HG03097 (cell line): ENCODE results near the gene FBXW11.

Experiments
- ATAC-seq: cut with Tn5 transposase; IDR thresholded peaks from one replicate; pipeline ENCODE4 v1.9.1; 2021; ENCODE audit not compliant: unreplicated experiment, low FRiP score

The FBXW11 gene

GRCh38 chr5:172006321-172007174 is at the start of gene FBXW11:
Gene FBXW11 (minus strand): TSS chr5:172006638. CDS start chr5:172006502, 136 bp downstream.
- ATAC-seq: peak; percentile 79

GRCh38 chr5:172055996-172056395 is 49.6 kb upstream of the FBXW11 start:
- ATAC-seq: no peak

DNA sequence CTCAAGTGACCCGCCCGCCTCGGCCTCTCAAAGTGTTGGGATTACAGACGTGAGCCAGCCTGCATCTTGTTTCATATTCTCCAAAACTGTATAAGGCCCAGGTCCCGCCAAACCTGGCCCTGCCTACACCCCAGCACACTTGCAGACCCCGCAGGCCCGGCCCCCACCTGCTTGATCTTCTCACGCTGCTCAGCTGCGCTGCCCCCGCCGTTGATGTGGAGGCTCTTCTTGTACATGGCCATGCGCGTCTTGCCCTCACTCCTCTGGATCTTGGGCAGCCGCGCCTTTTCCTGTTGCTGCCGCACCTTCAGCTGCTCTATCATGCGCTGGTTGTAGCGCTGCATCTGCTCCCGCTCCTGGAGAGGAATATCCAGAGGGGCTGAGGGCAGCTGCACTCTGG is 49.0 kb upstream of the FBXW11 start:
- no peak for ATAC-seq

DNA sequence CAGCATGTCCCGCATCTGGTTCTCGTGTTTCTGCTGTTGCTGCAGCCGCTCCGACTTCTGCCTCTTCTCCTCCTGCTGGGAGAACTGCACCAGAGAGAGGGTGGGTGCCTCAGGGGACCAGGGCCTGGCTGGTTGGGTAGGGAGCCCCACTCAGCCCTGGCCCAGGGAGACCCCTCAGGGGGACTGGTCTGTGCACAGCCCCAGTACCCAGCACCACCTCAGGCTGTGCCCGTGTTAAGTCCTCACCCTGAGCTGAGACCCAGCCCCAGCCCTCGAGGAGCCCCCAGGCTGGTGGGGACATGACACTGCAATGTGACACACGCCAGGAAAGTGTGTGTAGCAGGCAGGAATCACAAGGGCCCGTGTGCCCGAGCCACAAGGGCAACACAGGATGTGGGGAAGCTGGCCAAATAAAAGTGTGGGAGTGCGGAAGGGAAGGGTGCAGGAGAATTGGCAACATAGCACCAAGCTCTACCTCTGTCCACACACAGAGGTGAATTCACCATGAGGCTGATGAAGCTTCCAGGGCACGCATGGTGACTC is 48.2 kb upstream of the FBXW11 start:
- no peak for ATAC-seq

DNA sequence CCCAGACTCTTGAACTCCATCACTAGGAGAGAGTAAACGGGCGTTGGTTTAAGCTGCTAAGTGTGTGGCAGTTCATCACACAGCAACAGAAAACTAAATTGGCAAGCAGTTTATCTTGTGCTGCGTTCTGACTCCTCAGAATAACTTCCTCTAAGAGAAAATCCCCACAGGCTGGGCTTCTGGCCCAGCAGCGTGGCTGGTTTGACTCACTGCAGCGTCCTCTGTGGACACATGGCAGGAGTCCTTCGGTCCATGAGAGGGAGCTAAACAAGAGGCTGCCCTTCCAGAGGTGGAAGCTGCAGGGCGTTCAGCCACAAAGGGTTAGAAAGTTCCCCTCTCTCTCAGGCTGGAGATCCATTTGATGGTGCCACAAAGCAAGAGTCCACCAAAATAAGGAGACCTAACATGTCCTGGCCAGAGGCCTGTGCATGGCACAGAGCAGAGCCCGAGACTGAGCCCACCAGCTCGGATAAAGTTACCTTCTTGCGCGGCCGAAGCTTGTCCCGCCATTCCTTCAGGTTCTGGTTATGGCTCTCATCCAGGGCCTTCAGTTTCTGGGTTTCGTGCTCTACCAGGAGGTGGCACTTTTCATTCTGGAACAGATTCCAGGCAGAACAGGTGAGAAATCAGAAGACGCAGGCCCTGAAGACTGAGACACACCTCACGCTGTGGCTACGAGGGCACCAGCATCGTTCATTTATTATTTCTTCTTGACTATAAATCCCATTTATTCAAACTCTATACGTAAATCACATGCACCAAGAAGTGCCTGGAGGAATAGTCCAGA is 46.2 kb upstream of the FBXW11 start:
- no peak for ATAC-seq

GRCh38 chr5:172051643-172052339 is 45.4 kb upstream of the FBXW11 start:
- no peak for ATAC-seq

DNA sequence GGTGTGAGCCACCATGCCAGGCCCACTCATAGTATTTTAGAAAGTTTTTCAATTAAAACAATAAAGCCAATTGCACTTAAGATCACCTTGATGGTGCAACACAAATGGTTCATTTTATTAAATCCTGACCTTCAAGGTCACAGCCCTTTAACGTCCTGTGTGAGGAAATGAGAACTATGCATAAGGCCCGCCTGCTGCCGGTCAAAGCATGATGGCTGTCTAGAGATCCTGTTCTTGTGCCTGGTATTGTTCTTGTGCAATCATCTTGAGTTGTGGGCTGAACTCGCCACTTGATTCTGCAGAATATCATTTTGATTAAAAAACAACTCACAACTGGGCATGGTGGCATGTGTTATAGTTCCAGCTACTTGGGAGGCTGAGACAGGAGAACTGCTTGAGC is 43.6 kb upstream of the FBXW11 start:
- ATAC-seq: no peak

DNA sequence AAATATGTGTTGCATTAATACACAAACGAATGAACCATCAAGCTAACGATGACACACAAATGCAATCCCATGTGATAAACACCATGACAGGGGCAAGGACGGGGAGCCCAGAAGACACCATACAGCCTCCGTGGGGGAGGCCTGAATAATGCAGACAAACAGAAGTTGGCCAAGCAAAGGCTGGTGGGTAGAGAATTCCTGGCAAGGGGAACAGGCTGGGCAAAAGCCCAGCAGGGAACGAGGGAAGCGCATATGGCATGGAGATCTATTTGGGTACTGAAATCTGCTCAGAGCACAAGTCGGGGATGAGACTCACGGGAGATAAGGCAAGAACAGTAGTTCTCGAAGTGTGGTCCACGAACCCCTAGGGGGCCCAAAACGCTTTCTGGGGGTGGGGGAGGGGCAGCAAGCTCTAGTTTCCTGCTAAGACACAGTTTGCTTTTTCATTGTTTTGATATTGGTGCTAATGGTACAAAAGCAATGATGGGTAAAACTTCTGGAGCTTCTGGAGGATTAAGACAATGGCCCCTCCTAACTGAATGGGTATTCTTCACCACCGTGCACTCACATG is 42.9 kb upstream of the FBXW11 start:
- ATAC-seq: no peak

GRCh38 chr5:172048539-172049101 is 42.2 kb upstream of the FBXW11 start:
- no peak for ATAC-seq

DNA sequence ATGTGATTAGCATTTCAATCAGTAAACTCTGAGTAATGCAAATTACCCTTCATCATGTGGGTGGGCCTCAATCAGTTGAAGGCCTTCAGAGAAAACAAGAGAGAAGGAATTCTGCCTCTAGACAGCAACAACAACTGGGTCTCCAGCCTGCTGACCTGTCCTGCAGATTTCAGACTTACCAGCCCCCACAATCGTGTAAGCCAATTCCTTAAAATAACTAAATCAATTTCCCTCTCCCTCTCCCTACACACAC is 41.7 kb upstream of the FBXW11 start:
- ATAC-seq: no peak

- ATAC-seq: no peak
These were observed 40.2 kb upstream of the FBXW11 start for GRCh38 chr5:172046593-172046992.

GRCh38 chr5:172045315-172045632 is 38.8 kb upstream of the FBXW11 start:
- ATAC-seq: no peak

DNA sequence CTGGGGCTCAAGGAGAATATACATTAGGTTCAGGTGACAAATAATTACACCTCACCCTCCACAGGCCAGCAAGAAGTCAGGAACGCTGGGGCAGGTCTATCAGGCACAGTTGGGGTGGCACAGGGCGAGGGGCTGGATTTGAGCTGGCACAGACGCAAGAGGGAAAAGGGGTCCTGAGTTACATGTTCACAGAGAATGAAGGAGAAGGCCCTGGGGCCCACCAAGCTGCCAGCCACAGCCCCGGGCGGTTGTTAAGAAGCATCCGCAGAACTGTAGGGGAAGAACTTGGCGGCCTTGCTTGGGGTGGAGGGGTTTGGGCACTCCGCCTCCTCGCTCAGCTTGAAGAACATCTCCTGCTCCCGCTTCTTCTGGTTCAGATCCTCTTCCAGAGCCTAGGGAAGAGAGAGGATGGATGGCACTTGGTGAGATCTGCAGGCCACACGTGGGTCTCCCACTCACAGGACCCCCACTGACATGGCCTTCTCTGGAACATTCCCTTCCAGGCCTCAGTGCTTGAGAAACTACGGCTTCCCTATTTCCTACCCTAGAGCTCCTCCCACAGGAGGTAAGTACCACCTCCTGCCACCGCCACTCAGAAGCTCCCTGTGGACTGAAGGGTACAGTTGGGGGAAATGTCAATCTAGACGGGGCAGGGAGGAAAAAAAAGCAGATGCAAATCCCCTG is 38.3 kb upstream of the FBXW11 start:
- ATAC-seq: no peak

GRCh38 chr5:172043865-172044264 is 37.4 kb upstream of the FBXW11 start:
- ATAC-seq: no peak

DNA sequence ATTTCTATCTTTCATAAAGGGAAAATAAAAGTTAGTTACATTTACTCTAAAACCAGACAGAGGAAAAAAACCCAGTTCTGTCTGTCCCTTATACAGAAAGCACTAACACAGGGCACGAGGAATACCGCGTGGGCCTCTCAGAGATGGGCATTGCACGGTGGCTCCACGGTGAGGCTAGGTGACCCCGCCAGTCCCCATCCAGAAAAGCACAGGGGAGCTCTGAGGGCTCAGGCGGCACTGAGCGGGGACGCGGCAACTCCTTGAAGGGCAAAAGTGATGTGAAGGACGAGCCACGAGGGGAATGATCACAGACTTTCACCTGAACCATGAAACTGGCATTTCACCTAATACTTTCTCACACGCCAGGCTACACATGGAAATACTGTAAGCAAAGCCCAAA is 35.7 kb upstream of the FBXW11 start:
- no peak for ATAC-seq

DNA sequence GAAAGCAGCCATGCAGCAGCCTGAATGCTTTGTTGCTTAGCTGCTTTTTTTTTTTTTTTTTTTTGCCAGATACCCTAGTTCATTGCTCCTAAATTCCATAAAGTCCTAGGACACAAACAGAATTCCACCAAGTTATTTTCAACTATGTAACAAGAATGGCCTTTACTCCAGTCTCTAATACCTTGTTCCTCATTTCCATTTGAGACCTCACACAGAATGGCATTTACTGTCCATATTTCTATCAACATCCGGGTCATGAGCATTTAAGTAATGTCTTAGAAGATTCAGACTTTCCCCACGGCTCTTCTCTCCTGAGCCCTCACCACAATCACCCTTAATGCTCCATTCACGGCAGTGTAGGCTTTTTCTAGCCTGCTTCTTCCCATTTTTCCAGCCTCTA is 31.7 kb upstream of the FBXW11 start:
- no peak for ATAC-seq

- peak; percentile 54 for ATAC-seq
These were observed 28.6 kb upstream of the FBXW11 start for GRCh38 chr5:172035049-172035448.

GRCh38 chr5:172031894-172032461 is 25.5 kb upstream of the FBXW11 start:
- no peak for ATAC-seq

DNA sequence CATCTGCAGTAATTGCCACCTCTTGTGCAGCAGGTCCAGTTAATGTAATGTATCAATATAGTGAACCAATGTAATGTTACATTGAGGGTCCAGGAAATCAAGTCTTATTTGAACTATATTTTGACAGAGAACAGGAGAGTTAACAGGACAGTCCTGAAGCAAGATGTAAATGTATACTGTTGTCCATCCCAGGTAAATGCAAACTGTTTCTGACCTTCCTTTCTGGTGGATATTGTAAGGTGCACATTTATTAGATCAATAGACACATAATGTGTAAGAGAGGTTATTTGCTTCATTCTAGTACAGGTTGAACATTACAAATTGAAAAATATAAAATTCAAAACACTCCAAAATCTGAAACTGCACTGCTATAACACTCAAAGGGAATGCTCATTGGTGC is 23.4 kb upstream of the FBXW11 start:
- no peak for ATAC-seq

GRCh38 chr5:172028167-172028566 is 21.7 kb upstream of the FBXW11 start:
- ATAC-seq: no peak
